NCI-H1417 (cell line): Measurements from ENCODE around the gene CEBPZ.
A peak's percentile ranks its signal among the peaks of the same experiment; 100 is the strongest.

ENCODE experiments used
- DNase-seq, 3 experiments: peaks; one replicate each; lab custom pipeline; 2025; lab: John Stamatoyannopoulos, UW

Gene CEBPZ

GRCh38 chr2:37180640-37181039 is 50.8 kb downstream of the CEBPZ start:
- no peak for DNase-seq

GRCh38 chr2:37180006-37180639 is 51.3 kb downstream of the CEBPZ start:
- no peak for DNase-seq

GRCh38 chr2:37173741-37174140 is 57.7 kb downstream of the CEBPZ start:
- DNase-seq: no peak

GRCh38 chr2:37171624-37171950 is 59.8 kb downstream of the CEBPZ start:
- no peak for DNase-seq

GRCh38 chr2:37168217-37168981 is 63.0 kb downstream of the CEBPZ start:
- DNase-seq: peak; percentile 19 to 64 (median 40)

GRCh38 chr2:37167636-37168180 is 63.7 kb downstream of the CEBPZ start:
- DNase-seq: no peak

GRCh38 chr2:37164757-37165156 is 66.6 kb downstream of the CEBPZ start:
- no peak for DNase-seq

- peak; percentile 84 to 92 (median 89) for DNase-seq
Measured at GRCh38 chr2:37156857-37157714, 74.3 kb downstream of the CEBPZ start, which contains the start of gene EIF2AK2. TSS of gene EIF2AK2 (minus strand) at chr2:37156980. CDS start at chr2:37147806, 9,174 bp downstream.

GRCh38 chr2:37156071-37156856 is 75.1 kb downstream of the CEBPZ start:
- DNase-seq: peak; percentile 66 to 89 (median 81)

GRCh38 chr2:37154785-37155184 is 76.6 kb downstream of the CEBPZ start:
- DNase-seq: no peak

- no peak for DNase-seq
Measured at GRCh38 chr2:37153224-37153623, 78.2 kb downstream of the CEBPZ start.
